ENCODE measurements around the gene USP50.

DNA sequence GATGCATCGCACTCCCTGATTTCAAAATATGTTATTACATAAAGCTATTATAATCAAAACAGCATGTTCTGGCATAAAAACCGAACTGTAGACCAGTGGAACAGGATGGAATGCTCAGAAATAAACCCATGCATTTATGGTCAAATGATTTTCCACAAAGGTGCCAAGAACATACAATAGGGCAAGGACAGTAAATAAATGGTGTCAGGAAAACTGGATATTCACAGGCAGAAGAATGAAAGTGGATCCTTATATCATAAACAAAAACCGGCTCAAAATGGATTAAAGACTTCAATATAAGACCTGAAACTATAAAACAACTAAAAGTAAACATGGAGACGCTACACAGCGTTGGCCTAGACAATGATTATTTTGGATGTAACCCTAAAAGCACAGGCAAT lies 22.6 kb downstream of the USP50 start:
- TF ChIP-seq, protein P1, sequence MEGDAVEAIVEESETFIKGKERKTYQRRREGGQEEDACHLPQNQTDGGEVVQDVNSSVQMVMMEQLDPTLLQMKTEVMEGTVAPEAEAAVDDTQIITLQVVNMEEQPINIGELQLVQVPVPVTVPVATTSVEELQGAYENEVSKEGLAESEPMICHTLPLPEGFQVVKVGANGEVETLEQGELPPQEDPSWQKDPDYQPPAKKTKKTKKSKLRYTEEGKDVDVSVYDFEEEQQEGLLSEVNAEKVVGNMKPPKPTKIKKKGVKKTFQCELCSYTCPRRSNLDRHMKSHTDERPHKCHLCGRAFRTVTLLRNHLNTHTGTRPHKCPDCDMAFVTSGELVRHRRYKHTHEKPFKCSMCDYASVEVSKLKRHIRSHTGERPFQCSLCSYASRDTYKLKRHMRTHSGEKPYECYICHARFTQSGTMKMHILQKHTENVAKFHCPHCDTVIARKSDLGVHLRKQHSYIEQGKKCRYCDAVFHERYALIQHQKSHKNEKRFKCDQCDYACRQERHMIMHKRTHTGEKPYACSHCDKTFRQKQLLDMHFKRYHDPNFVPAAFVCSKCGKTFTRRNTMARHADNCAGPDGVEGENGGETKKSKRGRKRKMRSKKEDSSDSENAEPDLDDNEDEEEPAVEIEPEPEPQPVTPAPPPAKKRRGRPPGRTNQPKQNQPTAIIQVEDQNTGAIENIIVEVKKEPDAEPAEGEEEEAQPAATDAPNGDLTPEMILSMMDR (IDR thresholded peaks at IDR 0.05 in 8 of 11, conservative IDR thresholded peaks at IDR 0.05 in 3 of 11), result no peak
- TF ChIP-seq POLR2A (IDR thresholded peaks at IDR 0.05), result no peak
